Epithelial cell of proximal tubule (primary cell): ENCODE data around the gene DIPK2A. TPM values are rescaled to one million over a fixed set of nuclear protein-coding genes. Genes with fewer than 3 reads are reported as not detected.
A peak's percentile ranks its signal among the peaks of the same experiment; 100 is the strongest.

ENCODE experiments used
- DNase-seq: peaks from one replicate; pipeline ENCODE4 v3.0.0-alpha.2; 2011; ENCODE audit warnings: low read depth
- H3K4me3 ChIP-seq: 2 replicates; pipeline ENCODE4 v1.5.1; 2011; ENCODE audit warnings: low read depth, mild to moderate bottlenecking, low read length
- total RNA-seq: library from RNA; depleted of rRNA; stranded (reverse); fragments of >200 nt; gene quantifications from 2 replicates; pipeline ENCODE4 v1.2.3, GENCODE V29; 2015
- TF ChIP-seq, protein P1 (sequence below): conservative IDR thresholded peaks from 2 replicates; pipeline ENCODE4 v1.5.1; 2012; ENCODE audit warnings: low read depth, mild to moderate bottlenecking, low read length

The DIPK2A gene
- total RNA-seq, 1 donor from 2014 or later: 12.6 TPM

DNA sequence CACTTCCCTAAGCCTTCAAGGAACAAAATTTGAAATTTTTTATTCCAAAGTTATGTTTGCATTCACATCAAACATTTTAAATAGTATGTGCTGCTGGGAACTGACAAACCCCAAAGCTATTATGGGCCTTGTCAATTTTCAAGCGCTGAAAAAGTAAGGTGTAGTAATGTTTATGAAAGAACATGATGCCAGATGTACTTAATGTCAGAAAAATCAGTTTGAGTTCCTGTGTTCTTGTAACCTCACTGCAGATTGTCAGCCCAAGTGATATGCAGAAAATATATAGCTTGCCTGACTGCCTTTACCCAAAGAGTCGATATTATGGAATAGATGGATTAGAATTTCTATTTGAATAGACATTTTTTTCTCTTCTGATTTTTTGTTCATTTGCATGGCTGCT lies 20.8 kb upstream of the DIPK2A start:
- H3K4me3 ChIP-seq: no peak overlapping the region
- TF ChIP-seq, protein P1, sequence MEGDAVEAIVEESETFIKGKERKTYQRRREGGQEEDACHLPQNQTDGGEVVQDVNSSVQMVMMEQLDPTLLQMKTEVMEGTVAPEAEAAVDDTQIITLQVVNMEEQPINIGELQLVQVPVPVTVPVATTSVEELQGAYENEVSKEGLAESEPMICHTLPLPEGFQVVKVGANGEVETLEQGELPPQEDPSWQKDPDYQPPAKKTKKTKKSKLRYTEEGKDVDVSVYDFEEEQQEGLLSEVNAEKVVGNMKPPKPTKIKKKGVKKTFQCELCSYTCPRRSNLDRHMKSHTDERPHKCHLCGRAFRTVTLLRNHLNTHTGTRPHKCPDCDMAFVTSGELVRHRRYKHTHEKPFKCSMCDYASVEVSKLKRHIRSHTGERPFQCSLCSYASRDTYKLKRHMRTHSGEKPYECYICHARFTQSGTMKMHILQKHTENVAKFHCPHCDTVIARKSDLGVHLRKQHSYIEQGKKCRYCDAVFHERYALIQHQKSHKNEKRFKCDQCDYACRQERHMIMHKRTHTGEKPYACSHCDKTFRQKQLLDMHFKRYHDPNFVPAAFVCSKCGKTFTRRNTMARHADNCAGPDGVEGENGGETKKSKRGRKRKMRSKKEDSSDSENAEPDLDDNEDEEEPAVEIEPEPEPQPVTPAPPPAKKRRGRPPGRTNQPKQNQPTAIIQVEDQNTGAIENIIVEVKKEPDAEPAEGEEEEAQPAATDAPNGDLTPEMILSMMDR: no peak
- DNase-seq: no peak

- no peak overlapping the region for H3K4me3 ChIP-seq
- no peak for DNase-seq
- TF ChIP-seq, protein P1: peak; percentile 87
These were observed 20.2 kb upstream of the DIPK2A start for GRCh38 chr3:143951351-143951971.

- H3K4me3 ChIP-seq: no peak overlapping the region
- DNase-seq: no peak
- TF ChIP-seq, protein P1: peak; percentile 7
These were observed 19.0 kb upstream of the DIPK2A start for GRCh38 chr3:143952569-143953072.

- TF ChIP-seq, protein P1: no peak
- H3K4me3 ChIP-seq: no peak overlapping the region
- DNase-seq: no peak
These were observed 16.5 kb upstream of the DIPK2A start for GRCh38 chr3:143955113-143955512.

DNA sequence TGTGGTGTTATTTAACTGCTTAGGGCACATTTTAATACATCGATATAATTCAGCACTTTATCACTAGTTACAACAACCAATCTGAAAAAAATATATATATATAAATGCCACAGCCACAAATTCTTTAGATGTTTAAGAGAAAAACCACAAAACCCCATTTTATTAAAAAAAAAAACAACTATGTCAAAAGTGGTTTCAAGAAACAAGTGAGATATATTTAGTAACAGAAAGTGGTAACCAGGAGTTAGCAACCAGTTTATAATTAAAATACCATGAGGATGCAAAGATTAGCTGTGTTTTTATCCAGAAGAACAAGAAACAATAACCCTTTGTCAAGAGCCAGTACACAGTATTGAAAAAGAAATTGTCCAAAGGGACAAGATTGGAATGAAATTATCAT lies 14.8 kb upstream of the DIPK2A start:
- TF ChIP-seq, protein P1: no peak
- no peak for DNase-seq
- H3K4me3 ChIP-seq: no peak overlapping the region

GRCh38 chr3:143957453-143957852 lies 14.2 kb upstream of the DIPK2A start:
- no peak overlapping the region for H3K4me3 ChIP-seq
- DNase-seq: no peak
- TF ChIP-seq, protein P1: no peak

DNA sequence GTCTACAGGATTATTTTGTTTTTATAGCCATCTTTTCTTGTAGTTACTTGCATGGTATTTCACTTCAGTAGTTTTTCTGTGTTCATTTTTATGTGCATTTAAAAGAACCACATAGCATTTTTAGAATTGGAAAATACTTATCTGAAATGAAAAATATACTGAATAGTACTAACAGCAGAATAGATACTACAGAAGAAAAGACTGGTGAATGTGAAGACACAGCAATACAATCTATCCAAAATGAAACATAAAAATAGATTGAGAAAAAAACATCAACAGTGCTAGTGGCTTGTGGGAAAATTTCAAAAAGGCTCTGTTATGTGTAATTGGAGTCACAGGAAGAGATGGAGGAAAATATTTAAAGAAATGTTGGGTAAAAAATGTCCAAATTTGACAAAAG lies 12.7 kb upstream of the DIPK2A start:
- H3K4me3 ChIP-seq: no peak overlapping the region
- TF ChIP-seq, protein P1: no peak
- no peak for DNase-seq
